ENCODE results near the gene PLTP. TPM values are rescaled to one million over a fixed set of nuclear protein-coding genes. Genes with fewer than 3 reads are reported as not detected.

PLTP gene
- total and polyA plus RNA-seq, 2 of the 13 experiments (the other 11 are each of a cell fraction or from before 2014, with no cell fraction given) = 16.9 to 28.6 TPM

DNA sequence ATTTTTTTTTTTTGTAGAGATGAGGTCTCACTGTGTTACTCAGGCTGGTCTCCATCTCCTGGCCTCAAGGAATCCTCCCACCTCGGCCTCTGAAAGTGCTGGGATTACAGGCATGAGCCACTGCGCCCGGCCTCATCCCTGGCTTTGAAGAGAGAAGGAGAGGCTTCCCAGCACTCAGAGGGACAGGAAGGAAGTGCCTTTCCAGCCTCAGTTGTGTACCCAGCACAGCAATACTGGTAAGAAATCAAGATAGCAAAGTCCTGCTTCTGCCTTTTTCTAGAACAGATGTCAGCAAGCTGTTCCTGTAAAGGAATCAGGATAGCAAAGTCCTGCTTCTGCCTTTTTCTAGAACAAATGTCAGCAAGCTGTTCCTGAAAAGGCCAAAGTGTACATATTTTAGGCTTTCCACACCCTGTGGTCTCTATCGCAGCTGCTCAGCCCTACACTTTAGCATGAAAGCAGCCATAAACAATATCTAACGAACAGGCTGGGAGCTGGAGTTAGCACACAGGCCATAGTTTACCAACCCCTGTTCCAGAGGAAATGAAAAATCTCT, 6.3 kb upstream of the PLTP start (continued):
- TF ChIP-seq HNF1B (CRISPR knock-in tag; IDR thresholded peaks at IDR 0.05) = 0 out of 2 replicates have a peak, but pooled peaks have one; percentile 46
- 0 out of 2 replicates have a peak, but pooled peaks have one; percentile 20 for TF ChIP-seq HOXA3 (CRISPR knock-in tag; IDR thresholded peaks at IDR 0.05)
- TF ChIP-seq TFDP1 (CRISPR knock-in tag; IDR thresholded peaks at IDR 0.05; ENCODE audit: borderline replicate concordance) = no peak
- TF ChIP-seq MTF2 (CRISPR knock-in tag; IDR thresholded peaks at IDR 0.05; ENCODE audit: borderline replicate concordance) = peak; percentile 68; the same call in 1 of the 2 replicates
- peak; percentile 88; the same call in 1 of the 2 replicates for TF ChIP-seq ZNF17 (CRISPR knock-in tag; IDR thresholded peaks at IDR 0.05)
- 0 out of 2 replicates have a peak, but pooled peaks have one; percentile 68 for TF ChIP-seq RNF219 (CRISPR knock-in tag; IDR thresholded peaks at IDR 0.05)
- TF ChIP-seq RFXAP (CRISPR knock-in tag; IDR thresholded peaks at IDR 0.05; ENCODE audit: borderline replicate concordance) = 0 out of 2 replicates have a peak, but pooled peaks have one; percentile 24
- no peak for TF ChIP-seq ZFP1 (CRISPR knock-in tag; IDR thresholded peaks at IDR 0.05)
- TF ChIP-seq, protein P1, sequence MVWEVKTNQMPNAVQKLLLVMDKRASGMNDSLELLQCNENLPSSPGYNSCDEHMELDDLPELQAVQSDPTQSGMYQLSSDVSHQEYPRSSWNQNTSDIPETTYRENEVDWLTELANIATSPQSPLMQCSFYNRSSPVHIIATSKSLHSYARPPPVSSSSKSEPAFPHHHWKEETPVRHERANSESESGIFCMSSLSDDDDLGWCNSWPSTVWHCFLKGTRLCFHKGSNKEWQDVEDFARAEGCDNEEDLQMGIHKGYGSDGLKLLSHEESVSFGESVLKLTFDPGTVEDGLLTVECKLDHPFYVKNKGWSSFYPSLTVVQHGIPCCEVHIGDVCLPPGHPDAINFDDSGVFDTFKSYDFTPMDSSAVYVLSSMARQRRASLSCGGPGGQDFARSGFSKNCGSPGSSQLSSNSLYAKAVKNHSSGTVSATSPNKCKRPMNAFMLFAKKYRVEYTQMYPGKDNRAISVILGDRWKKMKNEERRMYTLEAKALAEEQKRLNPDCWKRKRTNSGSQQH (CRISPR knock-in tag; IDR thresholded peaks at IDR 0.05; ENCODE audit: low read depth) = 0 out of 2 replicates have a peak, but pooled peaks have one; percentile 29
- TF ChIP-seq, protein P2, sequence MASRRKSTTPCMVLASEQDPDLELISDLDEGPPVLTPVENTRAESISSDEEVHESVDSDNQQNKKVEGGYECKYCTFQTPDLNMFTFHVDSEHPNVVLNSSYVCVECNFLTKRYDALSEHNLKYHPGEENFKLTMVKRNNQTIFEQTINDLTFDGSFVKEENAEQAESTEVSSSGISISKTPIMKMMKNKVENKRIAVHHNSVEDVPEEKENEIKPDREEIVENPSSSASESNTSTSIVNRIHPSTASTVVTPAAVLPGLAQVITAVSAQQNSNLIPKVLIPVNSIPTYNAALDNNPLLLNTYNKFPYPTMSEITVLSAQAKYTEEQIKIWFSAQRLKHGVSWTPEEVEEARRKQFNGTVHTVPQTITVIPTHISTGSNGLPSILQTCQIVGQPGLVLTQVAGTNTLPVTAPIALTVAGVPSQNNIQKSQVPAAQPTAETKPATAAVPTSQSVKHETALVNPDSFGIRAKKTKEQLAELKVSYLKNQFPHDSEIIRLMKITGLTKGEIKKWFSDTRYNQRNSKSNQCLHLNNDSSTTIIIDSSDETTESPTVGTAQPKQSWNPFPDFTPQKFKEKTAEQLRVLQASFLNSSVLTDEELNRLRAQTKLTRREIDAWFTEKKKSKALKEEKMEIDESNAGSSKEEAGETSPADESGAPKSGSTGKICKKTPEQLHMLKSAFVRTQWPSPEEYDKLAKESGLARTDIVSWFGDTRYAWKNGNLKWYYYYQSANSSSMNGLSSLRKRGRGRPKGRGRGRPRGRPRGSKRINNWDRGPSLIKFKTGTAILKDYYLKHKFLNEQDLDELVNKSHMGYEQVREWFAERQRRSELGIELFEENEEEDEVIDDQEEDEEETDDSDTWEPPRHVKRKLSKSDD (CRISPR knock-in tag; IDR thresholded peaks at IDR 0.05; ENCODE audit: low read depth) = no peak
- no peak for TF ChIP-seq BRD4 (CRISPR knock-in tag; IDR thresholded peaks at IDR 0.05)
- no peak for TF ChIP-seq ZNF451 (CRISPR knock-in tag; IDR thresholded peaks at IDR 0.05)
- peak; percentile 85 for TF ChIP-seq ZFP37 (CRISPR knock-in tag; IDR thresholded peaks at IDR 0.05; ENCODE audit: borderline replicate concordance)
- no peak for TF ChIP-seq CREB1 (IDR thresholded peaks at IDR 0.05)
- TF ChIP-seq CREB1 (CRISPR knock-in tag; IDR thresholded peaks at IDR 0.05) = no peak
- TF ChIP-seq ERF (CRISPR knock-in tag; IDR thresholded peaks at IDR 0.05) = peak; percentile 17; the same call in 1 of the 2 replicates
- TF ChIP-seq TCF7L2 (IDR thresholded peaks at IDR 0.05; ENCODE audit: low read depth, low read length) = no peak
- no peak for TF ChIP-seq ZNF776 (CRISPR knock-in tag; IDR thresholded peaks at IDR 0.05)
- TF ChIP-seq ZNF800 (CRISPR knock-in tag; IDR thresholded peaks at IDR 0.05) = 0 out of 2 replicates have a peak, but pooled peaks have one; percentile 37

Data from HepG2 (cell line).